Activated CD4-positive, alpha-beta T cell treated with anti-CD3 and anti-CD28 coated beads, Interleukin-2, amount 50 U/mL, for 16 hours (primary cell): ENCODE measurements around the gene KCNJ16.

Experiments
- DNase-seq: peaks from one replicate; pipeline ENCODE4 v3.0.0-alpha.2; 2020

Gene KCNJ16

GRCh38 chr17:70134777-70135176 is 59.8 kb downstream of the KCNJ16 start:
- no peak for DNase-seq

GRCh38 chr17:70136131-70136530 is 61.1 kb downstream of the KCNJ16 start:
- no peak for DNase-seq

GRCh38 chr17:70137451-70138230 is 62.6 kb downstream of the KCNJ16 start:
- peak; percentile 88 for DNase-seq

DNA sequence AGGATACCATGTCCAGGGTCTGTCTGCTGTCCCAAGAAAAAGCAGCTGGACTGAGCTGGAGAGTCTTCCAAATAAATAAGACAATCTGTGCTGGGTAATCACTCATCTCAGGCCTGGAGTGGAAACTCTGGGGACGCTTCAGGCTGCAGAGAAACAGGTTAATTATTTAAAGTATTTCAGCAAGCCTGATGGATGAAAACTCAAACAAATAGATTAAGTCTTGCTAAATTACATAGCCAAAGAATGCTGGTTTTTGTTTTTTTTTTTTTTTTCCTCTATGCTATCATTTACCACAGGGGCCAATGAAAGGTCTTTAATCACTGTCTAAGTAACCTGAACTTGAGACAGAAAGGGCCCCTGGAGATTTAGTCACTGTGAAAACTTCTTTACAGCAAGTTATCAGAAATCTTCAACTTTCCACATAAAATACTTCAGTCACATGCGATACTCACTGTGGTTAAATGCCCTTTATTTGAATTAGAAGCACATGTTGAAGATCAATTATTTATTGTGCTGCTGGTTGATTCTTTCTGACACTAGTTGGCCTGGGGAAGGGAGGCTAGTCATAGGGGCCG is 63.4 kb downstream of the KCNJ16 start:
- DNase-seq, result no peak

DNA sequence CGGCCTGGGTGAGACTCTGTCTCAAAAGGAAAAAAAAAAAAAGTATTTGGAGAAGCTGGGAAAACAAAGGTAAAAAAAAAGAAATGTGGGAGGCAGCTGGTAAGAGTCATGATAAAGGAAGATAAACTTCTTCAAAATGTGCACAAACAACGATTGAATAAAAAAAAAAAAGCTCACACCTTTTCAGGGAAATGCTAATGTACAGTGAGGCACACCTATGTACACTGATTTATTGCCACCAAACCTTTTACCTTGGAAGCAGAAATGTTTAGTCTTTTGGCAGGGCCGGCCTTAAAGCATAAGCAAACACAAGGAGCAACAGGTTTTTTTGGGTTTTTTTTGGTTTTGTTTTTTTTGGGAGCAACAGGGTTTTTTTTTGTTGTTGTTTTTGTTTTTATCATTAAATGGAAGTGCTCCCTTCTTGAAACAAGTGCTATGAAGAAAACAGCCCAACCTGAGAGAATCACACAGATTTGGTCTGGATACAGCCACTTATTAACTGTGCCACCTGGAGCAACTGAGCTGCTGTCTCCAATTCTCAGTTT is 64.5 kb downstream of the KCNJ16 start:
- DNase-seq, result no peak

DNA sequence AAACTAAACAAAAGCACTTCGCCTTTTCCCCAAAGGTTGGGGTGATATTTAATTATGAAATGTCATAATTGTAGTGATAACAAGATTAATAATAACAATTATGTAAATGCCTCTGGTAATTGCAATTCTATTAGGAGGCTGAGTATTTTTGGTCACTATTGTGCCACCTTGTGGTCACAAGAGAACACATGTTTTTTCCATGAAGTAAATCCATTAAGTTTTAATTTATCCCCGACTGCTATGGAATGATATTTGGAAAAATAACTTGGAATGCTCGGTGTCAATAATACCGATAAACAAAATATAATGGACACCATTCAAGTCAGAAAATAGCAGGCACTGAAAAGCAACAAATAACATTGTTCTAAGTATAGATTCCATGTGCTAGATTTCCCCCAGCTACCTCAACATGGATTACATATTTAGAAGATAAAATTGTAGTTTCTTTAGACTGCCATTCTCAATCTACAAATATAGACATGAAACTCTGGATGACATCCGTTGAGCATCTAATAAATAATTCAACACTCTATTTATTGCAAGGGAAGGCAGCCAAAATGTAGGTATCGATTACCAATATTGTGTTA is 69.3 kb downstream of the KCNJ16 start:
- DNase-seq, result peak; percentile 3

- DNase-seq, result no peak
These were observed 78.2 kb downstream of the KCNJ16 start for GRCh38 chr17:70153210-70153609.

DNA sequence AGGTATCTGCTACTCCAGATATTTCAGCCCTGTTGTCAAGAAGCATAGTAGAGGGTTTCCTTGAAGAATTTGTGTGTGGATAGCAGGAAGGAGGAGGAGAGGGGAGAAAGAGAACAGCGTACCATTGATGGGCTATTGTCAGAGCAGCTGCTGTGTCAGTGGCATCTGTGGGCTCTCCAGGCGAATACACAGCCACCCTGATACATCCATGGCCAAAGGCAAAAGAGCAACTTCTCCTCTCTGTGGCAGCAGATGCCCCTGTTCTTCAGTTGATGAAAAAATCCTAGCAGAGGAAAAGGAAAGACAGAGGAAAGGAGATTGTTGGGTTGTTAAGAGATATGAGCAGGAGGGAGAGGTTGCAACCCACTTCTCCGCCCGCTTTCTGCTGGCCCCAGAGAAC is 82.1 kb downstream of the KCNJ16 start:
- DNase-seq, result no peak

DNA sequence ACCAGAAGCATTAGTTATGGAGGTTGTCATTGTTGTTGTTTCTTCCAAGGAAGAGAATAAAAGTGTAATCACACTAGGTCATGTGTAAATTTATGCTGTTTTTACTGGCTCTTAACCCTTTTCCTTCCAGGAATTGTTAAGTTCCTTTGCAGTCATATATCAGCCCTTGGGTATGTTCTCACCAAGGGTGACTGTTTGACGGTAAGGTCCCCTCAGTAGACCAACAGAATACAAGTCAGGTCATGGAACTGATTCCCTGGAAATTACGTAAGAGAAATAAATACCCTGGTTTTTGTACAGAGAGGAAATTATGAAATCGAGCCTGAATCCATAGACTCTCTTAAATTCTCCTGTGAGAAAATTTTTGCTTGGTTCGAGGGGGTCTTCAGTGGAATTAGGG is 83.2 kb downstream of the KCNJ16 start:
- no peak for DNase-seq

DNA sequence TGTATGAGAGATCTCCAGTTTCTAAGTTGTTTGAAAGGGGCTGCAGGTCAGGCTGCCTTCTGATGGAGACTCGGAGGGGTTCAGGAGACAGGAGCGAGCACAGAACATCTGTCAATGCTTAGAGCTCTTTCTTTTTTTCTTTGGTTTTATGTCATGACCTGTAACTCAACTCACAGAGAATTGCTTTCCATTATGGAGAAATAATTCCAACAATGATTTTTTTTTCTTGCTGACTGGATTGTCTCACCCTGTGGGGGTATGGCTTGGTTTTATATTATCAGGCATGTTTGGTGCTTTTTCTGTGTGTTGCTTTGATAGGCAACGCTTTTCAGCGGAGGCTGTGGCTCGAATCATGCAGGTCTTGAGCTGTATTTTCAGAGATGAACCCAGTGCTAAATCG is 83.6 kb downstream of the KCNJ16 start:
- DNase-seq, result no peak

GRCh38 chr17:70159980-70160379 is 85.0 kb downstream of the KCNJ16 start:
- no peak for DNase-seq

DNA sequence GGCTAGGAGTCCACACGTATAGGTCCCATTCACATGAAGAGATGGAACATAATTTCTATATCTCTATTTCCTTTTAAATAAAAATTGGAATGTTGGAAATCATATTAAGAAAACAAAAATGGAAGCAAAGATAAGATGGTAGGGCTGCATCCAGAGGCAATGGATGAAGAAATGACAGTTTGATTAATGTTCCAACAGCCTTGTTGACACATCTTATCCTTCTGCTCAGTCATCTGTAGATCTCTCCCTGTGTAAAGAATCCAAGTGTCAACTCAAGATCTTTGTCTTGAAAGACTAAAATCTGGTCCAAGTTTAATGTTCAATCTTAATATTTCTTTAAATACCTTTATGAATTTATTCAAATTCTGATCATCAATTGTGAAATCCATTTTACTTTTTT is 86.5 kb downstream of the KCNJ16 start:
- DNase-seq, result no peak

DNA sequence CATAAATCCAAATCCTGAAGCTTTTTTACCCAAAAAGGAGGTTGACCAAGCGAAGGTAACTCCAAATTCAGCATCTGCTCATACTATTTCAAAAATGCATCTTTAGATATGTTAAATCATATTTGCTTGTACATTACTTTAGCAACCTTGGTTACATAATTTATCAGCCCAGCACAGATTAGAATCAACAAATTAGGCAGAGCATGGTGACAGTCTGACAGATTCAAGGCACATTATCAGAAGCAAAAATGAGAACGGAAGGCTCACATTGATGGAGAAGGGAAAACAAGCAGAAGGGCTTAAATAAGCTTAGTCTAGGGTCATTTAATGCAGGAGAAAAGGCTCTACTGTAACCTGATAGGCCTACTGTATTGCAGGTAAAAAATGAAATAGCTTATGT is 90.4 kb downstream of the KCNJ16 start:
- DNase-seq, result no peak

DNA sequence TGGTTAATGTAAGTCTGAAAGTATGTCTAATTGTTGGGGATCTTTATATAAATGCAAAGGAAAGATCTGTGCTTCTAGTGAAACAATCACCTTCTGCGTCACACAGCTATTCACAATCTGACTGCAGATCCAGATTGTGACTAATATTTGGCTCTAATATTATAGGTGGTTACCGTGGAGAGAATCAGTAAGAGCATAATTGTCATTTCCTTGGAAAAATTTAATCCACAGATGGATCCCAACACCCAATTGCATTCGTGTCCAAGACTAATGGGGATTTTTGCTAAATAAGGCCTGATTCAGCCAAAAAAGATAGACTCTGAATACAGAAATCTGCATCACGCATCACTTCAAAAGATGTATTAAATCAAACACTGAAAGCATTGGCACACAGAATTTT is 91.6 kb downstream of the KCNJ16 start:
- DNase-seq, result no peak

DNA sequence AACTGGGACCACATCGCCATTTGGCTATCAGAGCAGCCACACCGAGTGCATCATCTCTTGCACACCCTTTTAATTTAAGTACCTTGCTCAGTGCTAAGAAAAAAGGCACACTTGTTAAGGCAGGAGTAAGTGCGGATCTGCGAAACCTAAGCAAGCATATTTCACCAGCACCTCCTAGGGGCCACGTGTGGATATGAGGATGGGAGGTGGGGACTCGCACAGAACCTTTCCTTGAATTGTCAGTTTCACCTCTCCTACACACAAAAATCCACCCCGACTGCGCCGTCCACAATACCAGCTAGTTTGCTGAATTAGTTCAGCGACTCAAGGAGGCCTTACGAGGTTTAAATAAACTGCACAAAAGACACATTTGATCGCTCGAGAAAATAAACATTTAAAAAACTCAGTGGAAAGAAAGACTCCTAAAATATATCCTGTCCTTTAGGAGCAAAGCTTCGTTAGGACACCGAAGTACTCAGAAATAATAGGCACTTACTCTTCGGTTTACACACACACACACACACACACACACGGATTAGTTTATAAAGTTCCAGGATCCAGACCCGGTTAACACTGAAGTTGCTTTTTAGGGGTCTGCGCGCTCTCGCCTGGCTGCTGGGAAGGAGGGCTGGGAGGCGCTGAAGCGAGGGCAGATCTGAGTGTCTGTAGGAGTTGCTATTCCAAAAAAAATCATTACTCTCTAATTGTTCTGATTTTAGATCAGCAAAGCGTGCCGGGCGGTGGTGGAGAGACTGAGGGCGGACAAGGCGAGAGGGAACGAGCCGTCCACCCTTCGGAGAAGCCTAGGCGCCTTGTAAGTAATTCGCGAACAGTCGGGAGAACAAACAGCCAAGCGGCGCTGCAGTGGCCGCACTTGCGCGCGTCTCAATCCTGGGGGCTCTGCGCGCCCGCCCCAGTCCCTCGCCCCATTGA is 93.3 kb downstream of the KCNJ16 start:
- DNase-seq, result peak; percentile 10

DNA sequence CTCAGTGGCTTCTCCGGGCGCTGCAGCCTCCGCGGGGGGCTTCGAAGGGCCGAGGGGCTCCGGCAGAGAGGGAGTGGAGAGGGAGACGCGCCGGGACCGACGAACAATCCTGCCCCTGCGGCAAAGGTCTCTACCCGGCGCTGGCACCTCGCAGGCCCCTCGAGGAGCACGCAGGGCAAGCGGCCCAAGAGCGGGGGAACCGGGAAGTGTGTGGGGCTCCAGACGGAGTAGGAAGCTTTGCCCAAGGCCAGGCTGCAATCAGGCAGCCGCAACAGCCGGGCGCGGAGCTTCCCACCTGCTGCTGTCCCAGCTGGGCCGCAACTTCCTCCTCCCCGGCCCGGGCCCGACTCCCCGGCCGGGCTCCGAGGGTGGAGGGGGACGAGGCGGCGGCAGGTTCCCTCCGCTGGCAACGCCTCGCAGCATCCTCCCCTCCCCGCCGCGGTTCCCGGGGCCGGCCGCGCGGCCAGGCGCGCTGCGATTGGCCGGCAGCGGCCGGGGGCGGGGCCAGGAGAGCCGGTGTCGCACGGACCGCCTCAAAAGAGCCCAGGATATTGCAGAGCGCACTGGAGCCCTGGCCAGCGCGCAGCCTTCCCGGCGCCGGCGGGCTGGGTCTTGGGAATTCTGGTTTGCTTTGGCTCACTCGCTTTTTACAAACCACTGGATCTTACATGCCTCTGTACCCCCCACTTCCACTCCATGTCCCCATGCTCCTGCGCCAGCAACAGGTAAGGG is 94.1 kb downstream of the KCNJ16 start, which contains the start of gene KCNJ2:
KCNJ2 (plus strand) TSS at position 556 of the 732 bp plus-strand sequence. CDS start 5,508 bp downstream, outside the sequence.
- DNase-seq, result peak; percentile 60

DNA sequence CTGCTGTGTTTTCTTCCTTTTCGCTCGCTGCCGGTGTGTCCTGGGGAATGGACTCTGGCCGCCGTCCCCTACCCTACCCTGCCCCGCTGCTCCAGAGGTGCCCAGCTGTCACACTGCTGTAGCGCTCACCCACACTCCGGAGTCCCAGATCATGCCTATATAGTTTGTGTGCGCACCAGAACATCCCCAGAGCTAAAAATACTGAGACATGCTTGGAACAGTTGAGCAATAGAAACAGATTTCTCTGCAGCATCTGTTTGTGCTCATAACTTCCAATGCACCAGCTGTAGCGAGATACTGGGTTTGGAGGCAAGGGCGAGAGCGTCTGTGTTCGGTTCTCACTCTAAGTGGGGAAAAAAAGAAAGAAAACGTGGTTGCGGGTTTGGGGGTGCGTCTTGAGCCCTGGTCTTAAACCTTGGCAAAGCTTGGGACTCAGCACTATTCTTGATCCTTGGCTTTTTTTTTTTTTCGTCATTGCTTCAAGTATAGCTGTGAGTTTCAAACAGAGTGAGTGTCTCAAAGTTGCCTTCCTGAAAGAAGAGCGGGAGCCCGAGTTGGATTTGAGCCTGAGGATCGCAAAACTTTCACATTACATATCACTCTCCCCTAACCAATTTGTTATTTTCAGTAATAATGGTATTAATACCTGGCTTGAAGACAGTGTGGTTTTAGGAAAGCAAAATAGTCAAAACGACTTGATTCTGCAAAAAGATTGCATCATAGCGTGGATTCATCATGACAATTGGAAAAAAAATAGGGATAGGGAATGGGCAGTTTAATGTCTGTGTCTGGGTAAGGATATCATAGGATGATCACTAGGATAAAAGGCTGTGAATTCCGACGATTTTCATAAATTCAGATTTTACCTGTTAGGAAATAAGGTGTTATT is 94.9 kb downstream of the KCNJ16 start:
- DNase-seq, result no peak

- DNase-seq, result no peak
These were observed 96.1 kb downstream of the KCNJ16 start for GRCh38 chr17:70171159-70171558.

GRCh38 chr17:70172449-70172848 is 97.4 kb downstream of the KCNJ16 start:
- no peak for DNase-seq

GRCh38 chr17:70172923-70173322 is 97.9 kb downstream of the KCNJ16 start:
- DNase-seq, result no peak

- no peak for DNase-seq
These were observed 98.7 kb downstream of the KCNJ16 start for GRCh38 chr17:70173681-70174080.
